ENCODE data around the gene PCK2.
"Not testable (repeated sequence)": the region's sequence is repeated elsewhere in the genome, so short reads cannot be mapped to it uniquely, and the experiment has no call there.

PCK2 gene

GRCh38 chr14:24095271-24096068 lies 1.4 kb downstream of the PCK2 start:
- peak; percentile 63 for DNase-seq (ENCODE audit: low read depth)

- no peak for DNase-seq (ENCODE audit: low read depth)
Observed at GRCh38 chr14:24096545-24097181, 2.6 kb downstream of the PCK2 start.

- DNase-seq (ENCODE audit: low read depth) = no peak
Observed at GRCh38 chr14:24098229-24098926, 4.3 kb downstream of the PCK2 start.

GRCh38 chr14:24098927-24099813 lies 5.1 kb downstream of the PCK2 start:
- DNase-seq (ENCODE audit: low read depth) = no peak

GRCh38 chr14:24100197-24100981 lies 6.3 kb downstream of the PCK2 start:
- DNase-seq (ENCODE audit: low read depth) = no peak

GRCh38 chr14:24100982-24101494 lies 6.9 kb downstream of the PCK2 start:
- DNase-seq (ENCODE audit: low read depth) = no peak

GRCh38 chr14:24102357-24103048 lies 8.4 kb downstream of the PCK2 start:
- DNase-seq (ENCODE audit: low read depth) = no peak

- no peak for DNase-seq (ENCODE audit: low read depth)
Observed at GRCh38 chr14:24103451-24103850, 9.3 kb downstream of the PCK2 start.

- DNase-seq (ENCODE audit: low read depth) = not testable (repeated sequence)
Observed at GRCh38 chr14:24105609-24106239, 11.6 kb downstream of the PCK2 start.

GRCh38 chr14:24106672-24107271 lies 12.7 kb downstream of the PCK2 start:
- DNase-seq (ENCODE audit: low read depth) = no peak

GRCh38 chr14:24108336-24108874 lies 14.3 kb downstream of the PCK2 start:
- DNase-seq (ENCODE audit: low read depth) = no peak

GRCh38 chr14:24110060-24110459 lies 15.9 kb downstream of the PCK2 start:
- DNase-seq (ENCODE audit: low read depth) = no peak

- DNase-seq (ENCODE audit: low read depth) = no peak
Observed at GRCh38 chr14:24110523-24110922, 16.4 kb downstream of the PCK2 start.

GRCh38 chr14:24113379-24113800 lies 19.3 kb downstream of the PCK2 start:
- no peak for DNase-seq (ENCODE audit: low read depth)

GRCh38 chr14:24113801-24114531 lies 19.9 kb downstream of the PCK2 start:
- DNase-seq (ENCODE audit: low read depth) = peak; percentile 82

- DNase-seq (ENCODE audit: low read depth) = peak; percentile 97
Observed at GRCh38 chr14:24114532-24115421, 20.7 kb downstream of the PCK2 start, which contains the start of the genes DCAF11 and NRL. TSS of gene DCAF11 (plus strand) at chr14:24114777. CDS start at chr14:24115595, 818 bp downstream. TSS of gene NRL (minus strand) at chr14:24114949. CDS start at chr14:24082848, 32,101 bp downstream.

All from activated T-cell treated with anti-CD3 and anti-CD28 coated beads for 48 hours (primary cell).